T47D (cell line): ENCODE results near the gene TIAM1.

Experiments
- DNase-seq, 2 experiments: peaks; one replicate each; pipeline versions ENCODE4 v3.0.0 to v3.0.0-alpha.2; 2011 to 2012; ENCODE audit warnings: low read depth in 1 of 2, low spot score in 1 of 2
- JUND ChIP-seq: IDR thresholded peaks from 2 replicates; pipeline ENCODE4 v1.6.1; 2012; ENCODE audit warnings: low read depth
- in situ Hi-C: cut with HindIII; loops from 2 replicates; pipeline ENCODE4 v1.10.0; 2016; ENCODE audit warnings: low sequenced_read_pairs, low pct_unique_long_range_greater_than_20kb

Gene TIAM1

GRCh38 chr21:31220575-31220974 lies 123.5 kb downstream of the TIAM1 start:
- no peak for DNase-seq
- no peak for TF ChIP-seq JUND
- in situ Hi-C loops: no loop called here

- in situ Hi-C loops: no loop called here
- peak in 1 of 2 experiments; percentile 22 for DNase-seq
- no peak for TF ChIP-seq JUND
Observed at GRCh38 chr21:31218830-31219608, 125.0 kb downstream of the TIAM1 start.

GRCh38 chr21:31216206-31216605 lies 127.9 kb downstream of the TIAM1 start:
- DNase-seq: no peak
- in situ Hi-C loops: no loop called here
- no peak for TF ChIP-seq JUND

DNA sequence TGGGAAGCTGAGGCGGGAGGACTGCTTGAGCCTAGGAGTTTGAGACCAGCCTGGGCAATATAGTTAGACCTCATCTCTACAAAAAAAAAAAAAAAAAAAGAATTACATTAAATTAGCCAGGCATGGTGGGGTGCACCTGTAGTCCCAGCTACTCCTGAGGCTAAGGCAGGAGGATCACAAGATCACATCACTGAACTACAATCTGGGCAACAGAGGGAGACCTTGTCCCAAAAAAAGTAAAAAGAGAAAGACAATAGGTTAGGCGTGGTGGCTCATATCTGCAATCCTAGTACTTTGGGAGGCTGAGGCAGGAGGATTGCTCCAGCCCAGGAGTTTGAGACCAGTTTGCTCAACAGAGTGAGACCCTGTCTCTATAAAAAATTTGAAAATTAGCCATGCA lies 130.3 kb downstream of the TIAM1 start:
- DNase-seq: peak in 1 of 2 experiments; percentile 39
- in situ Hi-C loops: no loop called here
- TF ChIP-seq JUND: no peak

DNA sequence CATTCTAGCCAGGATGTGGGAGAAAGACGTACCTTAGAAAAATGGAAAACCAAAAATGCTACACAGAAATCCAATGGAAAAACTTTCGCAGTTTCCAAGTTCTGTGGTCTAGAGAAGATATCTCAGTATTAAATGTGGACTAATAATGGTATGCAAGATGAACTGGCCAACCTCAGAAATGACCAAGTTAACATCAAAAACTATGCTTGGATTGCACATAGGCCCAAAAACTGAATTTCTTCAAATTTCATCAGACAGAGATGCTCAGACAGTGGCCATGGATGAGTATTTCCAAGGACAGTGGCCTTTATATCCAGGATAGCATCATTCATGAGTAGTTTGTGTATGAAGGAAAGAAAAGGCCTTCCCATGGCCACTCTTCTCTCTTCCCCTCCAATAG lies 132.2 kb downstream of the TIAM1 start:
- DNase-seq: no peak
- in situ Hi-C loops: no loop called here
- no peak for TF ChIP-seq JUND

- in situ Hi-C loops: no loop called here
- DNase-seq: no peak
- TF ChIP-seq JUND: no peak
Observed at GRCh38 chr21:31205412-31205811, 138.6 kb downstream of the TIAM1 start.

DNA sequence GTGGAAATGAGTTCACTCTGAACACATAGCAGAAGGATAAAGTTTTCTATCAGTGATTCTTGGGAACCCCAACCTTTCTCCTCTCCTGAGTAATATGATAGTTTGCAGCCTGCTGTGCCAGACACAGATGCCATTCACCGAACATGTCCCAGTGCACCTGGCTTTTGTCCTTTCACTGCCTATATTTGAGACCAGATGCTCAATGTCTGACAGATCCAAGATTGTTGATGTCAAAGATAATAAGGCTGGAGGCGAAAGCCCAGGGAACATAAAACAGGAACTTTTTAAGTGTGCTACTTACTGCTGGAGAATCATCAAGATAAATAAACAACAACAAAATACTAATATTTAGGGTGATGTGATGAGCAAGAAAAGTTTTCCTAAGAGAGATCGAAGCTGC lies 139.3 kb downstream of the TIAM1 start:
- DNase-seq: no peak
- in situ Hi-C loops: no loop called here
- no peak for TF ChIP-seq JUND

DNA sequence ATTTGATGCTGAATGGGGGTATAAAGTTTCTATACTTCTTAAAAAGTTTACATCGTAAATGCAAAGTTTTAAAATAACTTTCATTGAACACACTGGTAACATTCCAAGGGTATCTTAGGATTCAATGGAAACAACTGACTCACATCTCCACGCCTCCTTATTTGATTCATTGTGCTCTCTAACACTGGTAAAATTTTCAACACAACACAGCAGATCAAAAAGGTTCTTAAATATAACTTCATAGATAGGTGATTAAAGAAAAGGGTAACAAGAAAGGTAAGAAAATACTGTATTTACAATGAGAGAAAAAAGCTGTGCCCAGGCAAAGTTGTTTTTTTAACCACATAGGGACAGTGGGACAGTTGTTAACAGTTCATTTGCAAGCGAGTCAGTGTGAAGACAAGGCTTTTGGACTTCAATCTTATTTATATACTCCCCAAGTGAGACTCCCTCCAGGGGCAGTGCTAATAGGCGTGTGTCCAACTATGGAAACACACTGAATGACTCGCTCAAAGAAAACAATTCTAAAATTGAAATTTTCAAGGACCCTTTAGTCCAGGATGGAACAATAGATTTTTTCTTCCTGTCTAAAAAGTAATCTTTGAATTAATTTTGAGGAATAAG lies 140.5 kb downstream of the TIAM1 start:
- TF ChIP-seq JUND: no peak
- in situ Hi-C loops: no loop called here
- no peak for DNase-seq

DNA sequence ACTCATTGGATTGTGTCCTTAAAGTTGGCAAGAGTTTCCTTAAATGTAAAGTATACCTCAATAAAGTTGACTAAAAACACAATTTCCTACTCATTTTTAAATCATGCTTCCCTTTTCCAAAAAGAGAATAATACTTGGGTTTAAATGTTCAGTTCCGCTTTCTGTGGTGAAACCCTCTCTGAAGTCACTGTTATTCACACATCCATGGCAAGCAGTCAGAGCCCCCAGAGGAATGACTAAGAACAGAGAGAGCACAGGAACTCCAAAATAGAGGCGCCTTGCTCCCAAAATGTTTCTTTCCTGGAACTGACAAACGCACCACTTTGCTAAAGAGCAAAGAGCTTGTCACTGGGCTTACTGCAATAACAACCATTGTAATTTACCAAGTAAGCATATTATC lies 142.5 kb downstream of the TIAM1 start:
- in situ Hi-C loops: no loop called here
- DNase-seq: no peak
- TF ChIP-seq JUND: no peak

DNA sequence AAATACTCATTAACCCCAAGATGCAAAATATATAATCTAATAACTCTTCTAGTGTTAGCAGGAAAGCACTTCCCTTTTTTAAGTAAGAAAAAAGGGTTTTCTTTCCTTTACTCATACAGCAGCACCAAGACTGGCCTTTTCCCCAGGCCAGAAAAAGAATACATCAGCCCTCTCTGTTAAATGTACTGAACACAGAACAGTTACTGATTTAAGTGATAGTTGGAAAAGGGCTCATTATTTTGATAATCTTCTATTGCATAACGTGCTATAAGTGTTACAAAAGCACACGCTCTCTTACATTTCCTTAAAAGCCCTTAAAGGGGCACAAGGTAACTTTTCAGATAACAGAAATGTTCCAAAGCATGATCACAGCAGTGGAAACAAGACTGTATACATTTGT lies 142.9 kb downstream of the TIAM1 start:
- in situ Hi-C loops: no loop called here
- no peak for DNase-seq
- TF ChIP-seq JUND: no peak

GRCh38 chr21:31198575-31198974 lies 145.5 kb downstream of the TIAM1 start:
- in situ Hi-C loops: no loop called here
- TF ChIP-seq JUND: no peak
- DNase-seq: peak; percentile 17 to 72

GRCh38 chr21:31196724-31197123 lies 147.3 kb downstream of the TIAM1 start:
- no peak for TF ChIP-seq JUND
- in situ Hi-C loops: no loop called here
- DNase-seq: no peak

GRCh38 chr21:31195334-31196015 lies 148.6 kb downstream of the TIAM1 start:
- DNase-seq: no peak
- in situ Hi-C loops: no loop called here
- no peak for TF ChIP-seq JUND
